ENCODE measurements around the gene METAP1. TPM values are rescaled to one million over a fixed set of nuclear protein-coding genes. Genes with fewer than 3 reads are reported as not detected.

The METAP1 gene
- total and polyA plus RNA-seq, 3 donors from 2014 or later = 80.5 to 117 (median 107) TPM

DNA sequence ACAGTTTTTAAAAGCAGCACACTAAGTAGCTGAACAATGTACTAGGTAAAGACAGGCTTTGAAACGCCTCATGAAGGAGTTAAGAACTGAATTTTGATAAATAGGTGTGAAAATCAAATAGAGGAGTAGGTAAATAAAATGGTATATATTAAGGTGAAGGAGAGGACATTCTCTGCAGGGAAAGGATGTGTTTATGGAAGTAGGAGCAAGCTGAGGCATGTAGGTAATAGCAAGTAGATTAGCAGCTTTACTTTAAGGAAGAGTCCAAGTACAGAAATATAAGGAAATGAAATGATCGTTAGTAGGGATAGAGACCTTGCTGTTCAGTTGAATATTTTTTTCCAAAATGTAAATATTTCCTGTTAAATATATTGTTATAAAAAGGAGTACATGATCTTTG, 12.5 kb downstream of the METAP1 start:
- WGBS, 2 donors = 81 to 84% methylated on average over 2 of the region's 2 CpGs
- Histone ChIP-seq H3K4me1 (peaks cover under 1% of the 10 kb centered on the region), H3K36me3 (ENCODE audit: low read depth, missing control alignments) (no peaks in the 10 kb centered on the region), H3K27ac (no peak overlapping the region), H3K4me3 (no peak overlapping the region), H3K9me3 (no peaks in the 10 kb centered on the region), H3K27me3 (no peaks in the 10 kb centered on the region)
- TF ChIP-seq POLR2A (IDR thresholded peaks at IDR 0.05) = no peak
- TF ChIP-seq CTCF (IDR thresholded peaks at IDR 0.05) = no peak
- DNase-seq = no peak
- intact Hi-C loops (cut with DNase I; ENCODE audit: low total_unique reads) = no loop called here

DNA sequence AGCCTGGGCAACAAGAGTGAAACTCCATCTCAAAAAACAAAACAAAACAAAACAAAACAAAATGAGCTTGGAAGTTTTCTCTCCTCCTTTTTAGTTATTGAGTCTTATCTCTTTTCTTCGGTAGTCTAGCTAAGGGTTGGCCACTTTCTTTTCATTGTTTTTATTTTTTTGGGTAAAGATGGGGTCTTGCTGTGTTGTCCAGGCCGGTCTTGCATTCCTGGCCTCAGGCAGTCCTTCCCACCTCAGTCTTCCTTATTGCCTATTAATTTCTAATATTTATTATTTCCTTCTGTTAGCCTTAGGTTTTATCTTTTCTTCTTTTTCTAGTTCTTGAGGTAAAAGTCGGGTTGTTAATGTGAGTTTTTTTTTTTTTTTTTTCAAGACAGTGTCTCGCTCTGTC, 16.4 kb downstream of the METAP1 start:
- no peak for DNase-seq
- Histone ChIP-seq H3K36me3 (ENCODE audit: low read depth, missing control alignments) (no peaks in the 10 kb centered on the region), H3K9me3 (no peaks in the 10 kb centered on the region), H3K4me1 (peaks cover 16% of the 10 kb centered on the region), H3K27me3 (no peaks in the 10 kb centered on the region), H3K27ac (no peak overlapping the region), H3K4me3 (no peak overlapping the region)
- no peak for TF ChIP-seq CTCF (IDR thresholded peaks at IDR 0.05)
- intact Hi-C loops (cut with DNase I; ENCODE audit: low total_unique reads) = no loop called here
- WGBS, 2 donors = 67 to 69% methylated on average over 4 of the region's 4 CpGs

DNA sequence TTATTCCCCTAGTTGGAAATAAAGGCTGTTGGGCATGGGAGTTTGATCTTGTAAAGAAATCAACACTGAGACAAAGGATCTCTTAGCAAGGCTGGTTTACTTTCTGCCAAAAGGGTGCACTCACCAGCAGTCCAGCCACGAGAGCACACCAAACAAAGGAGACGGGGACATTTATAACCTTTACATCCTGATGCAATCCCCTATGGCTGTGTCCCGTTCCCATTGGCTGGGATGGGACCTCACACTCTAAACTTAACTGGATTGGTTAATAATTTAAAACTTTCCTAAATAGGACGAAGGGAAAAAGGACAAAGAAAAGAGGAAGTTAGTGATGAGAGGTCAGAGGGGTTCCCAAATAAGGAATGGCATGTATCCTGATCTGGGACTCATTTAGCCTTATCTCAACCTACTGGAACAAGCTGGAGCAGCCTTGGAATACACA, 17.9 kb downstream of the METAP1 start:
- peaks cover 16% of the 10 kb centered on the region for H3K4me1 ChIP-seq
- H3K9me3 ChIP-seq = no peaks in the 10 kb centered on the region
- no peaks in the 10 kb centered on the region for H3K36me3 ChIP-seq (ENCODE audit: low read depth, missing control alignments)
- DNase-seq = no peak
- no peaks in the 10 kb centered on the region for H3K27me3 ChIP-seq
- H3K27ac ChIP-seq = peak overlapping the region; percentile 9 to 90
- WGBS, 2 donors = 29 to 45% methylated on average over 4 of the region's 4 CpGs
- no peak for TF ChIP-seq CTCF (IDR thresholded peaks at IDR 0.05)
- no peak for TF ChIP-seq POLR2A (IDR thresholded peaks at IDR 0.05)
- intact Hi-C loops (cut with DNase I; ENCODE audit: low total_unique reads) = no loop called here
- no peak overlapping the region for H3K4me3 ChIP-seq

- Histone ChIP-seq H3K36me3 (ENCODE audit: low read depth, missing control alignments) (no peaks in the 10 kb centered on the region), H3K9me3 (no peaks in the 10 kb centered on the region), H3K4me3 (no peak overlapping the region), H3K27ac (peak overlapping the region; percentile 9 to 90), H3K4me1 (peaks cover 16% of the 10 kb centered on the region), H3K27me3 (no peaks in the 10 kb centered on the region)
- no peak for DNase-seq
- intact Hi-C loops (cut with DNase I; ENCODE audit: low total_unique reads) = no loop called here
- whole genome bisulfite sequencing, 2 donors = 66 to 78% methylated on average over 6 of the region's 6 CpGs
- TF ChIP-seq CTCF (IDR thresholded peaks at IDR 0.05) = no peak
- no peak for TF ChIP-seq POLR2A (IDR thresholded peaks at IDR 0.05)
These were observed 18.5 kb downstream of the METAP1 start for GRCh38 chr4:99013884-99014523.

DNA sequence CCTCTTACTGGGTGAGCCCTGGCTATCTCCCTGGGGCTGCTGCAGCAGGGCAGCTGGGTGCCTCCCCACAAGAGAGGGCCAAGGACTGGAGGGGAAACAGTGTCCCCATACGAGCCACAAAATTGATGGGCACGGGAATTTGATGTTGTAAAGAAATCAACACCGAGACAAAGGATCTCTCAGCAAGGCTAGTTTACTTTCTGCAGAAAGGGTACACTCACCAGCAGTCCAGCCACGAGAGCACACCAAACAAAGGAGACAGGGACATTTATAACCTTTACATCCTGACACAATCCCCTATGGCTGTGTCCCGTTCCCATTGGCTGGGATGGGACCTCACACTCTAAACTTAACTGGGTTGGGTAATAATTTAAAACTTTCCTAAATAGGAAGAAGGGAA, 25.9 kb downstream of the METAP1 start:
- DNase-seq = no peak
- WGBS, 2 donors = 91 to 95% methylated on average over 5 of the region's 5 CpGs
- Histone ChIP-seq H3K4me1 (peaks cover 21% of the 10 kb centered on the region), H3K27ac (peak overlapping the region in 1 of 2 donors; percentile 12), H3K36me3 (ENCODE audit: low read depth, missing control alignments) (no peaks in the 10 kb centered on the region), H3K4me3 (no peak overlapping the region), H3K9me3 (no peaks in the 10 kb centered on the region), H3K27me3 (no peaks in the 10 kb centered on the region)
- intact Hi-C loops (cut with DNase I; ENCODE audit: low total_unique reads) = no loop called here
- no peak for TF ChIP-seq POLR2A (IDR thresholded peaks at IDR 0.05)
- TF ChIP-seq CTCF (IDR thresholded peaks at IDR 0.05) = no peak
